Measurements from ENCODE around the gene SFSWAP. TPM values are rescaled to one million over a fixed set of nuclear protein-coding genes. Genes with fewer than 3 reads are reported as not detected.

The SFSWAP gene
- polyA plus RNA-seq, 1 experiment: 12.5 TPM

GRCh38 chr12:131723532-131723931 is 12.6 kb downstream of the SFSWAP start:
- CTCF ChIA-PET: no interaction called here
- POLR2A ChIA-PET: interaction anchor here (1.0 kb wide), 1 partner anchor 13 kb away, joined by 3 read pairs; the partner anchor contains the start of gene SFSWAP
- no peaks in the 10 kb centered on the region for H3K9me3 ChIP-seq (ENCODE audit: control insufficient read depth, insufficient read depth, low read length)
- no peaks in the 10 kb centered on the region for H3K27me3 ChIP-seq (ENCODE audit: control insufficient read depth, insufficient read depth, low read length)
- DNase-seq (ENCODE audit: low read depth, low spot score): no peak
- H3K27ac ChIP-seq (ENCODE audit: low read depth, low read length): no peak overlapping the region
- no peak for TF ChIP-seq CTCF (IDR thresholded peaks at IDR 0.05; ENCODE audit: low read depth, low read length)
- H3K4me3 ChIP-seq (ENCODE audit: low read depth, low read length): no peak overlapping the region

DNA sequence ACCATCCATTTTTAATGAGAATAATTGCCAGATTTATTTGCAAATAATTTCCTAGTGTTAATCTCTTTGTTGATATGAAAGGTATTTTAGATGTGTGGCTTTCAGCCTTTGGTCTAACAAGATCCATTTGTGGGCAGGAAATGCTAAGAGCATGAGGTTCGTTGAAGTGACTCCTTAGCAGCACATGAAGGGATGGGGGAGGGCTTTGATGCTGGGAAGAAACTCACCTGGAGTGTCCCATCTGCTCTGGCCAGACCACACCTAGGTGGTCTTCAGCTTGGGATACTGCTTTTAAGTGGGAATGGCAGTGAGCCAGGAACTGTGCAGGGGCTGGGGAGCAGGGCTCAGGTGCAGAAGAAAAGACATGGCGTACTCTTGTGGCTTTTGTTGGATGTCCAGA is 13.6 kb downstream of the SFSWAP start:
- TF ChIP-seq CTCF (IDR thresholded peaks at IDR 0.05; ENCODE audit: low read depth, low read length): no peak
- no peak for DNase-seq (ENCODE audit: low read depth, low spot score)
- POLR2A ChIA-PET: no interaction called here
- no peak overlapping the region for H3K27ac ChIP-seq (ENCODE audit: low read depth, low read length)
- H3K27me3 ChIP-seq (ENCODE audit: control insufficient read depth, insufficient read depth, low read length): no peaks in the 10 kb centered on the region
- H3K4me3 ChIP-seq (ENCODE audit: low read depth, low read length): no peak overlapping the region
- H3K9me3 ChIP-seq (ENCODE audit: control insufficient read depth, insufficient read depth, low read length): no peaks in the 10 kb centered on the region
- CTCF ChIA-PET: no interaction called here

- H3K27me3 ChIP-seq (ENCODE audit: control insufficient read depth, insufficient read depth, low read length): no peaks in the 10 kb centered on the region
- POLR2A ChIA-PET: interaction anchor here (0.7 kb wide), 1 partner anchor 301 kb away, joined by 4 read pairs; no protein-coding TSS in a partner anchor
- DNase-seq (ENCODE audit: low read depth, low spot score): no peak
- H3K9me3 ChIP-seq (ENCODE audit: control insufficient read depth, insufficient read depth, low read length): no peaks in the 10 kb centered on the region
- CTCF ChIA-PET: interaction anchor here (0.9 kb wide), 1 partner anchor 105 kb away, joined by 3 read pairs; no protein-coding TSS in a partner anchor
- no peak overlapping the region for H3K4me3 ChIP-seq (ENCODE audit: low read depth, low read length)
- H3K27ac ChIP-seq (ENCODE audit: low read depth, low read length): no peak overlapping the region
- no peak for TF ChIP-seq CTCF (IDR thresholded peaks at IDR 0.05; ENCODE audit: low read depth, low read length)
Measured at GRCh38 chr12:131725503-131725902, 14.6 kb downstream of the SFSWAP start.

DNA sequence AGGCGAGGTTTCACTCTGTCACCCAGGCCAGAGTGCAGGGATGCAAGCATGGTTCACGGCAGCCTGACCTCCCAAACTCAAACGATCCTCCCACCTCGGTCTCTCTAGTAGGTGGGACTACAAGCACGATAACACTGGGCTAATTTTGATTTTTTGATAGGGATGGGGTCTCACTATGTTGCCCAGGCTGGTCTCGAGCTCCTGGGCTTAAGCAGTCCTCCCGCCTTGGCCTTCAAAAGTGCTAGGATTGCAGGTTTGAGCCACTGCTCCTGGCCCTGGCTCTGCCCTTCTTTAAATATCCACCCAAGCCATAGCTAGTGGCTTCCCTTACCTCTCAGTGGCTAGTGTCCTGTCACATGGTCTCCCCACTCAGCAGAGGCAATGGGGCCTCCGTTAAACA is 17.8 kb downstream of the SFSWAP start:
- no peak for DNase-seq (ENCODE audit: low read depth, low spot score)
- Histone ChIP-seq H3K4me3 (ENCODE audit: low read depth, low read length) (no peak overlapping the region), H3K9me3 (ENCODE audit: control insufficient read depth, insufficient read depth, low read length) (no peaks in the 10 kb centered on the region), H3K27ac (ENCODE audit: low read depth, low read length) (no peak overlapping the region), H3K27me3 (ENCODE audit: control insufficient read depth, insufficient read depth, low read length) (no peaks in the 10 kb centered on the region)
- ChIA-PET POLR2A (no interaction called here), CTCF (no interaction called here)
- no peak for TF ChIP-seq CTCF (IDR thresholded peaks at IDR 0.05; ENCODE audit: low read depth, low read length)

DNA sequence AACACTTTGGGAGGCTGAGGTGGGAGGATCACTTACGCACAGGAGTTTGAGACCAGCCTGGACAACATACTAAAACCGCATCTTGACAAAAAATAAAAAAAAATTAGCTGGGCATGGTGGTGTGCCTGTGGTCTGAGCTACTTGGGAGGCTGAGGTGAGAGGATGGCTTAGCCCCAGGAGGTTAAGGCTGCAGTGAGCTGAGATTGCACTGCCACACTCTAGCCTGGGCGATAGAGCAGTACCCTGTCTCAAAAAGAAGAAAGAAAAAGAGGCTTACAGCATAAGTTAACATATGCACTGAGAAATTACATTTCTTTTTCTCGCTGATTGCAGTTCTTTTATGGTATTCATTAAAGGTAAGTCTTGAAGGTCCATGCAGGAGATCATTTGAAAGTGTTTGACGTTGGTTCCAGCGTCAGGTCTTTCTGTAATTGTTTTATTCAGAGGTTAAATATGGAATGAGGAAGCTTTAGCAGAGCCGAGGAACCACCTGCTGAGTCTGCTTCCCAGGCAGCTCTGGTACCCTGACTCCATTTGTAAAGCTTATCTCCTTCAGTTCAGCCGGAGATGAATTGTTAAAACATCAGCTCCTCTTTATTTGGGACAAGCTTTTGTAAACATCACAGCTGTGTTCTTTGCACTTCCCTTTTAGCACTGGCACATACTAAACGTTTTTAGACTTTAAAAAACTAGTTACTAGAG is 18.5 kb downstream of the SFSWAP start:
- Histone ChIP-seq H3K4me3 (ENCODE audit: low read depth, low read length) (no peak overlapping the region), H3K27ac (ENCODE audit: low read depth, low read length) (no peak overlapping the region), H3K27me3 (ENCODE audit: control insufficient read depth, insufficient read depth, low read length) (no peaks in the 10 kb centered on the region), H3K9me3 (ENCODE audit: control insufficient read depth, insufficient read depth, low read length) (no peaks in the 10 kb centered on the region)
- TF ChIP-seq CTCF (IDR thresholded peaks at IDR 0.05; ENCODE audit: low read depth, low read length): no peak
- no peak for DNase-seq (ENCODE audit: low read depth, low spot score)
- CTCF ChIA-PET: no interaction called here
- POLR2A ChIA-PET: no interaction called here
